Type B pancreatic cell (in vitro differentiated cells): Measurements from ENCODE around the gene CDYL2. TPM values are rescaled to one million over a fixed set of nuclear protein-coding genes. Genes with fewer than 3 reads are reported as not detected.

Source experiments
- DNase-seq: peaks from one replicate; pipeline ENCODE4 v3.0.0; 2021; ENCODE audit warnings: mixed read lengths; ENCODE audit not compliant: unreplicated experiment; ENCODE audit errors: extremely low spot score
- H3K27ac Mint-ChIP-seq: 2 replicates; pipeline ENCODE4 v1.8.0; 2021; ENCODE audit warnings: mild to moderate bottlenecking, mixed read lengths
- H3K27me3 Mint-ChIP-seq: 2 replicates; pipeline ENCODE4 v1.8.0; 2021; ENCODE audit warnings: mixed read lengths
- H3K36me3 Mint-ChIP-seq: 2 replicates; pipeline ENCODE4 v1.8.0; 2021; ENCODE audit warnings: mixed read lengths
- H3K4me1 Mint-ChIP-seq: one replicate; pipeline ENCODE4 v1.8.0; 2021; ENCODE audit warnings: mixed read lengths; ENCODE audit not compliant: unreplicated experiment
- H3K4me3 Mint-ChIP-seq: 2 replicates; pipeline ENCODE4 v1.8.0; 2021; ENCODE audit warnings: mild to moderate bottlenecking, mixed read lengths
- H3K9me3 Mint-ChIP-seq: 2 replicates; pipeline ENCODE4 v1.8.0; 2021; ENCODE audit warnings: mixed read lengths
- CTCF ChIP-seq: fragments of 200-600 bp; sonication (generic); conservative IDR thresholded peaks from 2 replicates; pipeline ENCODE4 v1.5.0; 2021; ENCODE audit warnings: antibody characterized with exemption, mild to moderate bottlenecking
- total RNA-seq: library from RNA; stranded (reverse); gene quantifications from 2 replicates; pipeline ENCODE4 v1.2.1, GENCODE V29; 2021; ENCODE audit warnings: low replicate concordance

The CDYL2 gene
- total RNA-seq, 1 donor from 2014 or later = 8.2 TPM

- Mint-ChIP-seq H3K4me1 (no peaks in the 10 kb centered on the region), H3K4me3 (no peak overlapping the region), H3K9me3 (no peaks in the 10 kb centered on the region), H3K27ac (no peak overlapping the region), H3K27me3 (peaks cover 19% of the 10 kb centered on the region), H3K36me3 (no peaks in the 10 kb centered on the region)
- DNase-seq = no peak
- TF ChIP-seq CTCF = no peak
Measured at GRCh38 chr16:80556481-80556880, 247.9 kb downstream of the CDYL2 start.

- Mint-ChIP-seq H3K27ac (no peak overlapping the region), H3K4me3 (no peak overlapping the region), H3K36me3 (no peaks in the 10 kb centered on the region), H3K27me3 (peaks cover 7% of the 10 kb centered on the region), H3K9me3 (no peaks in the 10 kb centered on the region), H3K4me1 (no peaks in the 10 kb centered on the region)
- TF ChIP-seq CTCF = no peak
- no peak for DNase-seq
Measured at GRCh38 chr16:80554033-80554432, 250.4 kb downstream of the CDYL2 start.

- H3K27me3 Mint-ChIP-seq = peaks cover 3% of the 10 kb centered on the region
- no peak for DNase-seq
- no peaks in the 10 kb centered on the region for H3K4me1 Mint-ChIP-seq
- no peaks in the 10 kb centered on the region for H3K36me3 Mint-ChIP-seq
- TF ChIP-seq CTCF = no peak
- H3K9me3 Mint-ChIP-seq = no peaks in the 10 kb centered on the region
- H3K27ac Mint-ChIP-seq = no peak overlapping the region
- H3K4me3 Mint-ChIP-seq = no peak overlapping the region
Measured at GRCh38 chr16:80552277-80552676, 252.1 kb downstream of the CDYL2 start.

Other genes with a start within 250 kb of the CDYL2 start
- gene CMC2, start 202.3 kb upstream of the CDYL2 start, total RNA-seq = 53.2 and 59.8 TPM in 2 replicates
- 19.4 and 31.0 TPM in 2 replicates for gene CENPN, start 202.6 kb upstream of the CDYL2 start, total RNA-seq
- gene ATMIN, start 231.2 kb upstream of the CDYL2 start, total RNA-seq = 47.0 and 61.7 TPM in 2 replicates